ENCODE data around the gene SEPTIN14.

GRCh38 chr7:55776196-55776595 lies 86.4 kb downstream of the SEPTIN14 start:
- TF ChIP-seq POLR2A (IDR thresholded peaks at IDR 0.05), result no peak
- TF ChIP-seq CTCF (IDR thresholded peaks at IDR 0.05), result no peak
- TF ChIP-seq EP300 (IDR thresholded peaks at IDR 0.05), result no peak
